GM19455 (cell line): ENCODE data around the gene NPDC1.
"Not testable (repeated sequence)": the region's sequence is repeated elsewhere in the genome, so short reads cannot be mapped to it uniquely, and the experiment has no call there.

ENCODE experiments used
- ATAC-seq: cut with Tn5 transposase; IDR thresholded peaks from one replicate; pipeline ENCODE4 v1.9.1; 2021; ENCODE audit not compliant: unreplicated experiment

Gene NPDC1

GRCh38 chr9:137014166-137014565 lies 31.8 kb downstream of the NPDC1 start:
- ATAC-seq, result no peak

GRCh38 chr9:137013571-137013940 lies 32.4 kb downstream of the NPDC1 start:
- ATAC-seq, result no peak

- ATAC-seq, result no peak
These were observed 33.0 kb downstream of the NPDC1 start for GRCh38 chr9:137012694-137013570.

- ATAC-seq, result no peak
These were observed 33.9 kb downstream of the NPDC1 start for GRCh38 chr9:137011907-137012675.

GRCh38 chr9:137011156-137011555 lies 34.8 kb downstream of the NPDC1 start:
- no peak for ATAC-seq

- no peak for ATAC-seq
These were observed 35.8 kb downstream of the NPDC1 start for GRCh38 chr9:137009938-137010732.

GRCh38 chr9:137009217-137009616 lies 36.8 kb downstream of the NPDC1 start:
- no peak for ATAC-seq

- ATAC-seq, result no peak
These were observed 37.7 kb downstream of the NPDC1 start for GRCh38 chr9:137008312-137008711.

GRCh38 chr9:137007816-137008270 lies 38.1 kb downstream of the NPDC1 start:
- ATAC-seq, result no peak

- ATAC-seq, result no peak
These were observed 38.7 kb downstream of the NPDC1 start for GRCh38 chr9:137007108-137007815.

GRCh38 chr9:137006116-137007003 lies 39.6 kb downstream of the NPDC1 start:
- ATAC-seq, result no peak

GRCh38 chr9:137004285-137004684 lies 41.7 kb downstream of the NPDC1 start:
- not testable (repeated sequence) for ATAC-seq

GRCh38 chr9:137002646-137003041 lies 43.3 kb downstream of the NPDC1 start:
- no peak for ATAC-seq

GRCh38 chr9:137001857-137002645 lies 43.9 kb downstream of the NPDC1 start:
- ATAC-seq, result no peak

- ATAC-seq, result peak; percentile 59
These were observed 45.6 kb downstream of the NPDC1 start for GRCh38 chr9:137000177-137000930.

GRCh38 chr9:136997830-136998234 lies 48.1 kb downstream of the NPDC1 start:
- no peak for ATAC-seq

- ATAC-seq, result no peak
These were observed 48.6 kb downstream of the NPDC1 start for GRCh38 chr9:136997371-136997770.
